Heart right ventricle (tissue), 16 donors: ENCODE data around the gene PPP1R15A. TPM values are rescaled to one million over a fixed set of nuclear protein-coding genes. Genes with fewer than 3 reads are reported as not detected.
"Not testable (repeated sequence)": the region's sequence is repeated elsewhere in the genome, so short reads cannot be mapped to it uniquely, and the experiment has no call there.

ENCODE experiments used
- ATAC-seq, 8 donors: fragments of 200-7000 bp; cut with Tn5 transposase; one replicate each; pipeline ENCODE4 v1.9.1; 2020; ENCODE audit warnings: mild to moderate bottlenecking in 8 of 8, moderate library complexity in 8 of 8, moderate number of reproducible peaks in 1 of 8
- DNase-seq, 2 donors: peaks; one replicate each; pipeline ENCODE4 v3.0.0-alpha.2; 2020
- H3K27ac ChIP-seq, 10 donors: fragments of 200-600 bp; sonication (generic) in 2 of 10; one replicate each; pipeline versions ENCODE4 v1.5.0 to v1.8.0; 2020 to 2022; ENCODE audit warnings: mild to moderate bottlenecking in 3 of 10
- H3K27me3 ChIP-seq, 7 donors: fragments of 200-600 bp; one replicate each; pipeline ENCODE4 v1.8.0; 2021 to 2022; ENCODE audit warnings: mild to moderate bottlenecking in 2 of 7
- H3K36me3 ChIP-seq, 9 donors: fragments of 200-600 bp; sonication (generic) in 1 of 9; one replicate each; pipeline versions ENCODE4 v1.5.0 to v1.8.0; 2020 to 2022; ENCODE audit warnings: mild to moderate bottlenecking in 2 of 9
- H3K4me1 ChIP-seq, 9 donors: fragments of 200-600 bp; sonication (generic) in 1 of 9; one replicate each; pipeline versions ENCODE4 v1.5.0 to v1.8.0; 2020 to 2022; ENCODE audit warnings: mild to moderate bottlenecking in 4 of 9
- H3K4me3 ChIP-seq, 10 donors: fragments of 200-600 bp; sonication (generic) in 2 of 10; one replicate each; pipeline versions ENCODE4 v1.5.0 to v1.8.0; 2020 to 2022; ENCODE audit warnings: mild to moderate bottlenecking in 7 of 10, moderate library complexity in 2 of 10
- H3K9me3 ChIP-seq, 11 donors: fragments of 200-600 bp in 10 of 11; sonication (generic) in 2 of 11; one replicate each; pipeline versions ENCODE4 v1.5.0 to v1.8.0; 2013 to 2022; ENCODE audit warnings: mild to moderate bottlenecking in 2 of 11, control low read depth in 1 of 11, moderate library complexity in 1 of 11
- CTCF ChIP-seq, 9 donors: fragments of 200-600 bp; sonication (generic) in 2 of 9; IDR thresholded peaks; one replicate each; pipeline versions ENCODE4 v1.5.0 to v1.8.0; 2021 to 2022; ENCODE audit warnings: antibody characterized with exemption in 9 of 9, mild to moderate bottlenecking in 5 of 9, moderate library complexity in 1 of 9
- WGBS, 2 donors: extraction: QIAGEN DNeasy Blood & Tissue Kit; methylation state at CpG; one replicate each; pipeline ENCODE4 v1.1.7; 2013; ENCODE audit warnings: inconsistent platforms in 1 of 2; 5-methylcytosine and 5-hydroxymethylcytosine counted together
- intact Hi-C, 10 donors: fragments of 100-400 bp; cut with DNase I; formaldehyde crosslinking; loops; one replicate each; pipeline versions ENCODE4 v1.11.1 to v1.14.2; 2022
- polyA plus RNA-seq, 2 donors: library from polyadenylated mRNA; stranded (reverse); fragments of 200-250 nt; gene quantifications; one replicate each; pipeline ENCODE4 v1.2.3, GENCODE V29; 2013
- total RNA-seq, 10 donors: library from RNA; stranded (reverse); fragmentation: NEBNext Ultra II Directional in 3 of 10; extraction: Animal tissue kit (Norgen Biotek cat#: 25700) in 3 of 10; gene quantifications; one replicate each; pipeline versions ENCODE4 v1.2.1 to v1.2.4, GENCODE V29; 2021 to 2023
- donor health status: Arrhythmogenic right ventricular cardiomyopathy.
- donor health status: ischemic (EF 13 %, LVEDD 7.1; RV severe dilation, severe dysfunction).
- donor health status: healthy with polysubstance abuse.
- donor health status: DM: no; HTN: yes; CAD: no.
- donor health status: DM: no; HTN: no; CAD: no.
- donor health status: ischemic (EF 25% LVEDD 6.9; RV normal size, moderate dysfunction).
- donor health status: ischemic (EF 25% LVEDD 5.7; RV mildly dilated, moderate dysfunction).
- donor health status: healthy.
- donor health status: DM: yes; HTN: yes; CAD: no.
- donor health status: Ischemic cardiomyopathy.
- donor health status: ischemic (EF 35%, LVEDD 5.7; RV mildly dilated, moderate dysfunction).
- donor health status: nonischemic (EF 11% LVEDD 7.7; RV severe dilation, severe dysfunction).
- donor health status: DM: yes; HTN: yes; CAD: no.
- donor health status: PGD.
- donor health status: ischemic (EF 29% LVEDD 5.4; RV normal size, mild dysfunction).
- donor health status: nonischemic (EF 23%, LVEDD 6.1; RV moderate dilation, normal function).

PPP1R15A gene
- total and polyA plus RNA-seq, 12 donors = 55.4 to 192 (median 73.7) TPM

DNA sequence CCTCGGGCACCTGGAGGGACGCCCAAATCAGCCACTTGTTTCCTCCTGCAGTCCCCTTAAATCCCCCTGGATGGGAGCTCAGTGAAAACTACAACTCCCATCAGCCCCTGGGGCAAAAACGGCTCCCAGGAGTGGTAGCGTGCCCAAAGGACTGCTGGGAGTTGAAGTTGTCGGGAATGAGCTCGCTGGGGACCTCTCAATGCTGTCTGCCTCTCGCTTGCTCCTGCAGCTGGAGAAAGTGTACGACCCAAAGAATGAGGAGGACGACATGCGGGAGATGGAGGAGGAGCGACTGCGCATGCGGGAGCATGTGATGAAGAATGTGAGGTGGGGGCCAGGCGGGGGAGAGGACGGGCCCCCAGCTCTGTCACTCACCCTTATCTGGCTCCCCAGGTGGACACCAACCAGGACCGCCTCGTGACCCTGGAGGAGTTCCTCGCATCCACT lies 46.6 kb downstream of the PPP1R15A start:
- Histone ChIP-seq H3K9me3 (no peaks in the 10 kb centered on the region), H3K36me3 (peaks cover 0 to 99% (median 50%) of the 10 kb centered on the region in 9 donors), H3K27me3 (no peaks in the 10 kb centered on the region), H3K4me3 (no peak overlapping the region), H3K27ac (no peak overlapping the region), H3K4me1 (no peaks in the 10 kb centered on the region)
- ATAC-seq (peak in 4 of 8 donors; percentile 27 to 61 (median 36)), DNase-seq (no peak)
- WGBS, 2 donors = 82 to 86% methylated on average over 18 of the region's 18 CpGs
- no peak for TF ChIP-seq CTCF (IDR thresholded peaks at IDR 0.05)
- intact Hi-C loops = no loop called here

DNA sequence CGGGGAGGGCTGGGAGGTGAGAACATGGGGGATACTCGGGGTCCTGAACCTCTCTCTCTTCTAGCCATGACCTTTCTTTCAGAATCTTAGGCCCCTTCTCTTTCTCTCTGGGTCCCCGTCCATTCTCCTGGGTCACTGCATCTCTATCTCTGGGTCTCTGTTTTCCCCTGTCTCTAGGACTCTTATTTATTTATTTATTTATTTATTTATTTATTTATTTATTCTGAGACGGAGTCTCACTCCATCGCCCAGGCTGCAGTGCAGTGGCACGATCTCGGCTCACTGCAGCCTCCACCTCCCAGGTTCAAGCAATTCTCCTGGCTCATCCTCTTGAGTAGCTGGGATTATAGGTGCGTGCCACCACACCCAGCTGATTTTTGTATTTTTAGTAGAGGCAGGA lies 47.0 kb downstream of the PPP1R15A start:
- intact Hi-C loops, DNase-seq, H3K27ac ChIP-seq, H3K4me3 ChIP-seq, H3K27me3 ChIP-seq, ATAC-seq, H3K9me3 ChIP-seq, H3K4me1 ChIP-seq: not testable (repeated sequence)
- H3K36me3 ChIP-seq = peaks cover 0 to 96% (median 46%) of the 10 kb centered on the region in 9 donors
- WGBS, 2 donors = 93 to 98% methylated on average over 8 of the region's 8 CpGs

- TF ChIP-seq CTCF (IDR thresholded peaks at IDR 0.05) = no peak
- DNase-seq = no peak
- WGBS, 2 donors = 88 to 89% methylated on average over 10 of the region's 10 CpGs
- peaks cover 0 to 79% (median 38%) of the 10 kb centered on the region in 9 donors for H3K36me3 ChIP-seq
- H3K4me1 ChIP-seq = no peaks in the 10 kb centered on the region
- H3K4me3 ChIP-seq = no peak overlapping the region
- no peak overlapping the region for H3K27ac ChIP-seq
- intact Hi-C loops = no loop called here
- H3K9me3 ChIP-seq = no peaks in the 10 kb centered on the region
- no peaks in the 10 kb centered on the region for H3K27me3 ChIP-seq
- peak in 1 of 8 donors; percentile 17 for ATAC-seq
Measured at GRCh38 chr19:48920949-48921348, 48.7 kb downstream of the PPP1R15A start.

DNA sequence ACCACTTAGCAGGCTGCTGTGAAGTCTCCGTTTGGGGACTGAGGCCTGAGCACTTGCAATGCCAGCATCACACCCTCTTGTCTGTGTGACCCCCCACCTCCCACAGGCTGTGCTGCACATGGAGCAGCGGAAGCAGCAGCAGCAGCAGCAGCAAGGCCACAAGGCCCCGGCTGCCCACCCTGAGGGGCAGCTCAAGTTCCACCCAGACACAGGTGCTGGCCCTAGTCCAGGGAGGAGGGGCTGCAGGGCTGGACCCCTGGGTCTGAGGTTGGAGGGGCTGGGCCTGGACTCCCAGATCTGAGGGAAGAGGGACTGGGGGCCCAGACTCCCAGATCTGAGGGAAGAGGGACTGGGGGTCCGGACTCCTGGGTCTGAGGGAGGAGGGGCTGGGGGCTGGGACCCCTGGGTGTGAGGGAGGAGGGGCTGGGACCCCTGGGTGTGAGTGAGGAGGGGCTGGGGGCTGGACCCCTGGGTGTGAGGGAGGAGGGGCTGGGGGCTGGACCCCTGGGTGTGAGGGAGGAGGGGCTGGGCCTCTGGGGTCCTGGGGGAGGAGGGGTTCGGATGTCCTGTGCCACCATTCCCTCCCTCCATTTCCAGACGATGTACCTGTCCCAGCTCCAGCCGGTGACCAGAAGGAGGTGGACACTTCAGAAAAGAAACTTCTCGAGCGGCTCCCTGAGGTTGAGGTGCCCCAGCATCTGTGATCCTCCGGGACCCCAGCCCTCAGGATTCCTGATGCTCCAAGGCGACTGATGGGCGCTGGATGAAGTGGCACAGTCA lies 49.7 kb downstream of the PPP1R15A start:
- no peaks in the 10 kb centered on the region for H3K9me3 ChIP-seq
- H3K4me3 ChIP-seq = no peak overlapping the region
- no peak for TF ChIP-seq CTCF (IDR thresholded peaks at IDR 0.05)
- H3K27ac ChIP-seq = no peak overlapping the region
- intact Hi-C loops = no loop called here
- WGBS, 2 donors = 90 to 91% methylated on average over 12 of the region's 12 CpGs
- ATAC-seq (peak in 1 of 8 donors; percentile 32), DNase-seq (no peak)
- H3K36me3 ChIP-seq = peaks cover 0 to 69% (median 31%) of the 10 kb centered on the region in 9 donors
- H3K27me3 ChIP-seq = no peaks in the 10 kb centered on the region
- H3K4me1 ChIP-seq = peaks cover 0 to 7% (median 2%) of the 10 kb centered on the region in 9 donors
